PFSK-1 (cell line): ENCODE data around the gene ESPNL.

Experiments used
- FOXP2 ChIP-seq: optimal IDR thresholded peaks from 2 replicates; pipeline ENCODE3; 2011; ENCODE audit warnings: borderline replicate concordance, control low read depth, inconsistent platforms; ENCODE audit not compliant: insufficient read depth; ENCODE audit errors: extremely low read length, extremely low read depth
- POLR2AphosphoS5 ChIP-seq: IDR thresholded peaks from 2 replicates; pipeline ENCODE4 v1.6.1; 2012; ENCODE audit warnings: low read depth, mild to moderate bottlenecking, control low read depth, low read length, moderate library complexity
- SIN3A ChIP-seq: IDR thresholded peaks from 2 replicates; pipeline ENCODE4 v1.6.1; 2012; ENCODE audit warnings: mild to moderate bottlenecking, low read length, moderate library complexity, borderline replicate concordance; ENCODE audit not compliant: insufficient read depth
- TAF1 ChIP-seq: IDR thresholded peaks from 2 replicates; pipeline ENCODE4 v1.6.1; 2012; ENCODE audit warnings: low read length, control low read depth, borderline replicate concordance; ENCODE audit not compliant: insufficient read depth
- TF ChIP-seq, protein P1 (sequence below), 2 experiments: IDR thresholded peaks; 2 replicates each; pipeline versions ENCODE4 v1.6.1 to v1.8.0; 2011 to 2012; ENCODE audit warnings: low read depth in 2 of 2, low read length in 2 of 2, control low read depth in 1 of 2, inconsistent platforms in 1 of 2, mild to moderate bottlenecking in 1 of 2, moderate library complexity in 1 of 2; ENCODE audit not compliant: insufficient read depth in 1 of 2

ESPNL gene

DNA sequence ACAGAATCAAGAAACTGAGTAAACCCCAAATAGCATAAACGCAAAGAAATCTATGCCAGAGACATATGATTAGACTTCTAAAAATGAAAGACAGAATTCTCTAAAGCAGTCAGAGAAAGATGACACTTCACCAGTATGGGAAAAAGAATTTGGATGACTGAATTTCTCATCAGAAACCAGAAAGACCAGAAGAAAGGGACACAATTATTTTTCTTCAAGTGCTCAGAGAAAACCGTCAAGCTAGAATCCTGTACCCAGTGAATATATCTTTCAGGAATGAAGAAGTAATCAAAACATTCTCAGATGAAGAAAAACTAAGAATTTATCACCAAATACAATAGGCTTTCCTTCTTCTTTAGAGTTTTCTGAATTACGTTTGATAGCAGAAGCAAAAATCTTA is 14.2 kb upstream of the ESPNL start:
- no peak for TF ChIP-seq SIN3A

DNA sequence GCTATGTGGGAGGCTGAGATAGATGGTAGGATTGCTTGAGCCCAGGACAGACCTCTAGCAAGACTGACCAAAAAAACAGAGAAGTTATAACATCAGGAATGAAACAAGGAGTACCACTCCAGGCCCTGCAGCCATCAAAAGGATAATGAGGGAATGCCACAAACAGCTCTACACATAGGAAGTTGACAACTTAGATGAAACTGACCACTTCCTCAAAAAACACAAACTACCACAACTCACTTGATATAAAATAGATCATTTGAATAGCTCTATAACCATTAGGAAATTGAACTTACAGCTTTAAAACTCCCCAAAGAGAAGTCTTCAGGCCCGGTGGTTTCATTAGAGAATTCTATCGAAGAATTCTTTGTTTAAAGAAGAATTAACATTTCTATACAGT is 12.9 kb upstream of the ESPNL start:
- no peak for TF ChIP-seq FOXP2
- TF ChIP-seq, protein P1, sequence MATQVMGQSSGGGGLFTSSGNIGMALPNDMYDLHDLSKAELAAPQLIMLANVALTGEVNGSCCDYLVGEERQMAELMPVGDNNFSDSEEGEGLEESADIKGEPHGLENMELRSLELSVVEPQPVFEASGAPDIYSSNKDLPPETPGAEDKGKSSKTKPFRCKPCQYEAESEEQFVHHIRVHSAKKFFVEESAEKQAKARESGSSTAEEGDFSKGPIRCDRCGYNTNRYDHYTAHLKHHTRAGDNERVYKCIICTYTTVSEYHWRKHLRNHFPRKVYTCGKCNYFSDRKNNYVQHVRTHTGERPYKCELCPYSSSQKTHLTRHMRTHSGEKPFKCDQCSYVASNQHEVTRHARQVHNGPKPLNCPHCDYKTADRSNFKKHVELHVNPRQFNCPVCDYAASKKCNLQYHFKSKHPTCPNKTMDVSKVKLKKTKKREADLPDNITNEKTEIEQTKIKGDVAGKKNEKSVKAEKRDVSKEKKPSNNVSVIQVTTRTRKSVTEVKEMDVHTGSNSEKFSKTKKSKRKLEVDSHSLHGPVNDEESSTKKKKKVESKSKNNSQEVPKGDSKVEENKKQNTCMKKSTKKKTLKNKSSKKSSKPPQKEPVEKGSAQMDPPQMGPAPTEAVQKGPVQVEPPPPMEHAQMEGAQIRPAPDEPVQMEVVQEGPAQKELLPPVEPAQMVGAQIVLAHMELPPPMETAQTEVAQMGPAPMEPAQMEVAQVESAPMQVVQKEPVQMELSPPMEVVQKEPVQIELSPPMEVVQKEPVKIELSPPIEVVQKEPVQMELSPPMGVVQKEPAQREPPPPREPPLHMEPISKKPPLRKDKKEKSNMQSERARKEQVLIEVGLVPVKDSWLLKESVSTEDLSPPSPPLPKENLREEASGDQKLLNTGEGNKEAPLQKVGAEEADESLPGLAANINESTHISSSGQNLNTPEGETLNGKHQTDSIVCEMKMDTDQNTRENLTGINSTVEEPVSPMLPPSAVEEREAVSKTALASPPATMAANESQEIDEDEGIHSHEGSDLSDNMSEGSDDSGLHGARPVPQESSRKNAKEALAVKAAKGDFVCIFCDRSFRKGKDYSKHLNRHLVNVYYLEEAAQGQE (IDR thresholded peaks at IDR 0.05; ENCODE audit: insufficient read depth in 1 of 2, low read depth in 2 of 2, low read length in 2 of 2) = no peak
- no peak for TF ChIP-seq TAF1

DNA sequence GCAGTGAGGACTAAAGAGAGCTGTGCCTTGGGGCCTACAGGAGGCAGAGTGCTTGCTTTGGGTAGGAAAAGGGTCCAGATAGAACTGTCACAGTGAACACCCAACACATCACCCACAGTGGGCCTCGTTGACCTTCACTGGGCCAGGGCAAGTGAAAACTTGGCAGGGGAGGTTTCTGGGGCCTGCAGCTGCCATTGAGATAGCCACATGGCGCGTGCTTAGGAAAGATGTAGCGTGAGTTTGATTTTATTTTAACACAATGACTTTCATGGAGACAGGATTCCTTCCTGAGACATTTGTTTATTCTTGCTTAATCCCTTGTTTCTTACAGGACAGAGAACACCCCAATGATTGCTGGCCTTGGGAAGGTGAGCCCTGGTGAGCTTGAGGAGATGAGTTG is 9.3 kb upstream of the ESPNL start:
- TF ChIP-seq, protein P1 (IDR thresholded peaks at IDR 0.05; ENCODE audit: insufficient read depth in 1 of 2, low read depth in 2 of 2, low read length in 2 of 2) = no peak
- no peak for TF ChIP-seq SIN3A
- TF ChIP-seq TAF1 = no peak
- no peak for TF ChIP-seq POLR2AphosphoS5
- TF ChIP-seq FOXP2 = no peak

DNA sequence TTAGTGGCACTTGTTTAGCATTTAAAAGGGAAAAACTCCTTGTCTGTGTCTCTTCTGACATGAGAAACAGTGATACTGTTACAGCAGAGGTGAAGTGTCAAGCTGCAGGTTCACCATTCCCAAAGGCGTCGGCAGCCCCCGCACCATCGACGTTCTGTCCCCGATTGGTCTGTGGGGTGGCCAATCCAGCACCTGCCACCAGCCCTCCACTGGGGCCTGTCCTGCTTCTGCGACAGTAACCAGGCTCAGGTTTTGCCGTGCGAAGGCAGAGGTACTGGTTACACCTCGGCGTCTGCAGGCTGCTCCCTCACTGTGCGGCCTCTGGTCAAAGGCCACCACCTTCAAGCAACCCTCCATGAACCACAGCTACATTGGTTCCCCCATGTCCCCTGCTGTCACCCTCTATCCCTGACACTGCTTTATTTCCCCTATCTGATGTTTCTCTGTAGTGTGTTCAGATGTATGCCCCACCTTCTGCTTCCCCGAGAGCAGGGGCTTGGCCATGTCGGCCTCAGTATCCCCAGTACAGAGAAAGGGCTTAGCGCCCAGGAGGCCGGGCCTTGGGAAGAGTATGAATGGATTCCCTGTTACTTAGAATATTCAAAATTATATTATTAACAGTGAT is 8.6 kb upstream of the ESPNL start:
- peak; percentile 27; the same call in 1 of the 2 replicates for TF ChIP-seq POLR2AphosphoS5
- TF ChIP-seq, protein P1 (IDR thresholded peaks at IDR 0.05; ENCODE audit: insufficient read depth in 1 of 2, low read depth in 2 of 2, low read length in 2 of 2) = no peak
- no peak for TF ChIP-seq FOXP2

DNA sequence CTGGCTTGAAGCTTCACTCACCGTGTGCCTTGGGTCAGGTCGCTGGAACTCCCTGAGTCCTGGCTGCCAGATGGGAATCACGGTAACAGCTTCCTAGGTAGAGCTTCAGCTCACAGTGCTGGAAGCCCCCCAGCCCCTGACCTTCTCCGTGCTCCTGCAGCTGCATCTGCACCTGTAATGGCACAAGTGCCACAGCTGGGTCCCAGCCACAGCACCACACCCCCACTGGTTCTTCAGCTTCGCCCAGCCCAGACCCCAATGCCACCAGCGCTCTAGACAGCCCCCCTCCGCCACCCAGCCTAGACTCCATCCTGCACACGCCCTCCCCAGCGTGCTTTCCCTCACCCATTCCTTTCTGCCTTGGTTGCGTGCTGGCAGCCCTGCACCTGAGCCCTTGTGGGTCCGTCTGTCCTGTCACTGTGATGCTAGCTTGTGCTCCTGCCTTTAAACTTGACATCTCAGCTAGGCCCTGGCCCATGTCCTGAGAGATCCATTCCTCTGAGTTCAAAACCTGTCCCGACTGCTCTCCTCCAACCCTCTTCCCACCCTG is 7.6 kb upstream of the ESPNL start:
- TF ChIP-seq, protein P1 (IDR thresholded peaks at IDR 0.05; ENCODE audit: insufficient read depth in 1 of 2, low read depth in 2 of 2, low read length in 2 of 2) = no peak
- no peak for TF ChIP-seq TAF1
- TF ChIP-seq FOXP2 = no peak
- no peak for TF ChIP-seq POLR2AphosphoS5
- no peak for TF ChIP-seq SIN3A
